GM10248 (cell line): ENCODE data around the gene SERPINA5.

Experiments used
- CTCF ChIA-PET: fragments of 300-600 bp; sonication (Branson Sonifier 250); formaldehyde crosslinking; extraction: SDS; loops from one replicate; lab custom pipeline; 2021; ENCODE audit warnings: antibody characterized with exemption; lab: Yijun Ruan, JAX
- POLR2A ChIA-PET: fragments of 350-650 bp; sonication (Branson Sonifier 250); formaldehyde crosslinking; extraction: SDS; loops from one replicate; lab custom pipeline; 2020; ENCODE audit warnings: antibody characterized with exemption; lab: Yijun Ruan, JAX
- DNase-seq: peaks from one replicate; pipeline ENCODE4 v3.0.0; 2012; ENCODE audit errors: extremely low spot score
- TF ChIP-seq, protein P1 (sequence below): IDR thresholded peaks from 2 replicates; pipeline ENCODE4 v1.5.1; 2012; ENCODE audit warnings: mild to moderate bottlenecking, low read depth; ENCODE audit errors: extremely low read depth, missing control alignments, control extremely low read depth

Gene SERPINA5

DNA sequence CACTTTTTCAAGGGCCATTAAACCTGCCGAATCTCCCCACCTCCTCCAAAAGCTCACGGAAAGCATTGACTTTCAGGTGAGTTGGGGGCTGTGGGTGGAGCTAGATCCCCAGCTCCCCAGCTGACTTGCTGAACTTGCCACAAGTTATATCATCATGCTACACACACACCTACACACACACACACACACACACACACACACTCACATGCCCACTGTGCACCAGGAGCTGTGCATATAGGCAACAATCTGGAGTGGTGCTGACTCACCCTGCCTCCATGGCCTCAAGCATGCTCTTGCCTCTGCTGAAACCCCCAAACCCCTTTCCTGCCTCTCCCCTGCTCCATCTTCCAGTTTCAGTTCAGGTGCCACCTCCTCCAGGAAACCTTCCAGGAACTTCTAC lies 57.1 kb downstream of the SERPINA5 start:
- DNase-seq: no peak
- ChIA-PET CTCF (interaction anchor here (0.7 kb wide), 1 partner anchor 552 kb away, joined by 3 read pairs; no protein-coding TSS in a partner anchor), POLR2A (no interaction called here)
- TF ChIP-seq, protein P1, sequence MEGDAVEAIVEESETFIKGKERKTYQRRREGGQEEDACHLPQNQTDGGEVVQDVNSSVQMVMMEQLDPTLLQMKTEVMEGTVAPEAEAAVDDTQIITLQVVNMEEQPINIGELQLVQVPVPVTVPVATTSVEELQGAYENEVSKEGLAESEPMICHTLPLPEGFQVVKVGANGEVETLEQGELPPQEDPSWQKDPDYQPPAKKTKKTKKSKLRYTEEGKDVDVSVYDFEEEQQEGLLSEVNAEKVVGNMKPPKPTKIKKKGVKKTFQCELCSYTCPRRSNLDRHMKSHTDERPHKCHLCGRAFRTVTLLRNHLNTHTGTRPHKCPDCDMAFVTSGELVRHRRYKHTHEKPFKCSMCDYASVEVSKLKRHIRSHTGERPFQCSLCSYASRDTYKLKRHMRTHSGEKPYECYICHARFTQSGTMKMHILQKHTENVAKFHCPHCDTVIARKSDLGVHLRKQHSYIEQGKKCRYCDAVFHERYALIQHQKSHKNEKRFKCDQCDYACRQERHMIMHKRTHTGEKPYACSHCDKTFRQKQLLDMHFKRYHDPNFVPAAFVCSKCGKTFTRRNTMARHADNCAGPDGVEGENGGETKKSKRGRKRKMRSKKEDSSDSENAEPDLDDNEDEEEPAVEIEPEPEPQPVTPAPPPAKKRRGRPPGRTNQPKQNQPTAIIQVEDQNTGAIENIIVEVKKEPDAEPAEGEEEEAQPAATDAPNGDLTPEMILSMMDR: no peak

DNA sequence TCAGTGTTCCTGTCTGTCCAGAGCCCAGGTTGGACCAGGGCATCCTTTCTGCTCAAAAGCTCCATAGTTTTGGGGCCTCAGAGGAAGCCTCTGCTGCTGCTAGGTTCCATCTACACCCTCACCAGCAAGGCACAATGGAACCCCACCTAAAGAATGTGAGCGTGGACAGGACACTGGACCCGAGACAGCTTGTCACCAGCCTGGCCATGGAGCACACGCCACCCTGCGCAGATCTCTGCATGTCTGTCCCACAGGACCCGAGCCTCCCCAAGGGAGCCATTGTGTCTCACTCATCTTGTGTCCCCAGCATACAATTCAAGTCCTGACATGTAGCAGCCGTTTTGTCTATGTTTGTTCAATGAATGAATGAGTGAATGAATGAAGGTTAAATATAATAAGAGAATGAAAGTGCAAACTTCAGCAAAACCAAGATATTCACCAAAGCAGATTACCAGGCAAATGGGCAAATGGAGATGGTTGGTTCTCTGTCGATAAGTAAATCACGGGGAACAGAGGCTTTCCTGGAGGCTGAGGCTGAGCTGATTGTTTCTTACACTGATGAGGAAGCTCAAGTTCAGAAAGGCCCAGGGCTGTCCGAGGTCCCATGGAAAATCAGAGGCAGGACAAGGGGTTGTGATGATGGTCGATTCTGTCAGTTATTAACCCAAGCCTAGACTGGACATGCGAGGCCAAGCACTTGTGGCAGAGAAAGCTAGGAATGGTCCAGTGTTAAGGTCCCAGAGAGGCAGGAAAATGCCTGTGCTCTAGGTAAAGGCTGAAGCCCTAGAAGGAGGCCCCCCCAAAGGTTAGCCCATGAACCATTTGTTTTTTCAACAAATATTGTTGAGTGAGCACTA lies 58.0 kb downstream of the SERPINA5 start:
- TF ChIP-seq, protein P1: no peak
- no peak for DNase-seq
- CTCF ChIA-PET: no interaction called here
- POLR2A ChIA-PET: no interaction called here

DNA sequence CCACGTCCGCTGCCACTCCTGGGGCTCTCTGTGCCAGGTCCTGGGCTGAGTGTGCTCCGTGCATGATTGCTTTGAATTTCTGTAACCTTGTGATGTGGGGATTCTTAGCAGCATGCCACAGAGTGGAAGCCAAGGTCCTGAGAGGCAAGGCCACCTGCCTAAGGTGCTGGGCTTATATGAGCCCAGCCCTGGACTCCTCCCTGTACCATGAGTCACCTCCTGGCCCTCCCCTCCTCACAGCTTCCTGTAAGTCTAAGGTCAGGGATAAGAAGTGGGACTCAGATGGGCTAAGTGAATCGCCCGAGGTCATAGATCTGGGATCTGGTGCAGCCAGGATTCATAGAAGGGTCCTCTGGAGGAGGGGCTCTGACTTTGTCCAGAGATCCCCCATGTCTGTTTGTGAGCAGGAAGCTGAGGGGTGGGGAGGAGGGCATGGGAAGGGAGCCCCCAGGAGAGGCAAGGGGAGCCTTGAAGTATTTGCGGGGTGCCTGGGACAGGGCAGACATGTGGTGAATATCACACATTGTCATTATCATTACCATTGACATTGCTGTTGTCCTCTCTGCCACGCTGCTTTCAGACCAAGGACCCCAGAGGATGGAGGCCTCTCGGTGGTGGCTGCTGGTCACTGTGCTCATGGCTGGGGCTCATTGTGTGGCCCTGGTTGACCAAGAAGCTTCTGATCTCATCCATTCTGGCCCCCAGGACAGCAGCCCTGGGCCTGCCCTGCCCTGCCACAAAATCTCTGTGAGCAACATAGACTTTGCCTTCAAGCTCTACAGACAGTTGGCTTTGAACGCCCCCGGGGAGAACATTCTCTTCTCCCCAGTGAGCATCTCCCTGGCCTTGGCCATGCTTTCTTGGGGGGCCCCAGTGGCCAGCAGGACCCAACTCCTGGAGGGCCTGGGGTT lies 59.8 kb downstream of the SERPINA5 start:
- TF ChIP-seq, protein P1: no peak
- POLR2A ChIA-PET: no interaction called here

DNA sequence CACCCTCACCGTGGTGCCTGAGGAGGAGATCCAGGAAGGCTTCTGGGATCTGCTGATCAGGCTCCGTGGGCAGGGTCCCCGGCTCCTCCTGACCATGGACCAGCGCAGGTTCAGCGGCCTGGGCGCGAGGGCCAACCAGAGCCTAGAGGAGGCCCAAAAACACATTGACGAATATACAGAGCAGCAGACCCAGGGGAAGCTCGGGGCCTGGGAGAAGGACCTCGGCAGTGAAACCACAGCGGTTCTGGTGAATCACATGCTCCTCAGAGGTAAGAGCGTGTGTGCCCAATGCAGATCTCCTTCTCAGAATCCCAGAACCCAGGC lies 60.4 kb downstream of the SERPINA5 start:
- ChIA-PET POLR2A (no interaction called here), CTCF (no interaction called here)
- TF ChIP-seq, protein P1: no peak

More for the DNA sequence above, 59.8 kb downstream of the SERPINA5 start:
- CTCF ChIA-PET: no interaction called here
- no peak for DNase-seq

More for the DNA sequence above, 60.4 kb downstream of the SERPINA5 start:
- DNase-seq: no peak
